Lower lobe of right lung (tissue), 2 donors: ENCODE data around the gene PLB1. TPM values are rescaled to one million over a fixed set of nuclear protein-coding genes. Genes with fewer than 3 reads are reported as not detected.

ENCODE experiments used
- ATAC-seq, 2 donors: fragments of 200-7000 bp; cut with Tn5 transposase; one replicate each; pipeline ENCODE4 v1.9.1; 2020 to 2022; ENCODE audit warnings: mild to moderate bottlenecking in 2 of 2, moderate library complexity in 2 of 2
- DNase-seq: peaks from one replicate; pipeline ENCODE4 v3.0.0-alpha.2; 2020
- H3K27ac ChIP-seq: fragments of 200-600 bp; one replicate; pipeline ENCODE4 v1.8.0; 2022
- H3K27me3 ChIP-seq: fragments of 200-600 bp; one replicate; pipeline ENCODE4 v1.8.0; 2022; ENCODE audit warnings: low read depth
- H3K36me3 ChIP-seq: fragments of 200-600 bp; one replicate; pipeline ENCODE4 v1.8.0; 2022; ENCODE audit warnings: mild to moderate bottlenecking
- H3K4me1 ChIP-seq: fragments of 200-600 bp; one replicate; pipeline ENCODE4 v1.8.0; 2022
- H3K4me3 ChIP-seq: fragments of 200-600 bp; one replicate; pipeline ENCODE4 v1.8.0; 2022; ENCODE audit warnings: mild to moderate bottlenecking
- H3K9me3 ChIP-seq: fragments of 200-600 bp; one replicate; pipeline ENCODE4 v1.8.0; 2022
- CTCF ChIP-seq: fragments of 200-600 bp; IDR thresholded peaks from one replicate; pipeline ENCODE4 v1.8.0; 2022; ENCODE audit warnings: antibody characterized with exemption, mild to moderate bottlenecking
- intact Hi-C: fragments of 100-400 bp; cut with DNase I; formaldehyde crosslinking; loops from one replicate; pipeline ENCODE4 v1.11.0; 2022
- total RNA-seq: library from RNA; stranded (reverse); fragmentation: NEBNext Ultra II Directional; extraction: Animal tissue kit (Norgen Biotek cat#: 25700); gene quantifications from one replicate; pipeline ENCODE4 v1.2.1, GENCODE V29; 2021
- donor health status: DM: no; HTN: yes; CAD: no; lungs with severe emphysema.

Gene PLB1
- total RNA-seq, 1 donor from 2014 or later, result 5.5 TPM

GRCh38 chr2:28640908-28641300 is 145.0 kb downstream of the PLB1 start:
- no peaks in the 10 kb centered on the region for H3K27me3 ChIP-seq
- H3K4me1 ChIP-seq, result peaks cover 22% of the 10 kb centered on the region
- no peaks in the 10 kb centered on the region for H3K9me3 ChIP-seq
- DNase-seq (no peak), ATAC-seq (no peak)
- intact Hi-C loops, result no loop called here
- H3K27ac ChIP-seq, result no peak overlapping the region
- H3K4me3 ChIP-seq, result no peak overlapping the region
- no peaks in the 10 kb centered on the region for H3K36me3 ChIP-seq
- TF ChIP-seq CTCF, result no peak

- no peaks in the 10 kb centered on the region for H3K36me3 ChIP-seq
- no peak overlapping the region for H3K4me3 ChIP-seq
- DNase-seq (no peak), ATAC-seq (no peak)
- peaks cover 11% of the 10 kb centered on the region for H3K4me1 ChIP-seq
- TF ChIP-seq CTCF, result no peak
- H3K27me3 ChIP-seq, result no peaks in the 10 kb centered on the region
- intact Hi-C loops, result no loop called here
- no peaks in the 10 kb centered on the region for H3K9me3 ChIP-seq
- no peak overlapping the region for H3K27ac ChIP-seq
These were observed 146.9 kb downstream of the PLB1 start for GRCh38 chr2:28642796-28643195.

- no peak for TF ChIP-seq CTCF
- peak overlapping the region; percentile 2 for H3K27ac ChIP-seq
These were observed 147.5 kb downstream of the PLB1 start for GRCh38 chr2:28643327-28643726.

GRCh38 chr2:28643911-28644334 is 148.1 kb downstream of the PLB1 start:
- no peaks in the 10 kb centered on the region for H3K36me3 ChIP-seq
- H3K27ac ChIP-seq, result peak overlapping the region; percentile 51
- no peak for TF ChIP-seq CTCF
- intact Hi-C loops, result no loop called here
- H3K4me3 ChIP-seq, result no peak overlapping the region
- DNase-seq (no peak), ATAC-seq (no peak)
- peaks cover 5% of the 10 kb centered on the region for H3K4me1 ChIP-seq
- H3K9me3 ChIP-seq, result no peaks in the 10 kb centered on the region
- no peaks in the 10 kb centered on the region for H3K27me3 ChIP-seq

More at GRCh38 chr2:28643327-28643726, 147.5 kb downstream of the PLB1 start:
- intact Hi-C loops, result no loop called here
- peak; percentile 39 to 56 for ATAC-seq
- Histone ChIP-seq H3K4me3 (no peak overlapping the region), H3K4me1 (peaks cover 6% of the 10 kb centered on the region), H3K27me3 (no peaks in the 10 kb centered on the region), H3K9me3 (no peaks in the 10 kb centered on the region), H3K36me3 (no peaks in the 10 kb centered on the region)
- no peak for DNase-seq

GRCh38 chr2:28644760-28645159 is 148.9 kb downstream of the PLB1 start:
- Histone ChIP-seq H3K27ac (peak overlapping the region; percentile 51), H3K4me3 (no peak overlapping the region), H3K9me3 (no peaks in the 10 kb centered on the region), H3K36me3 (no peaks in the 10 kb centered on the region), H3K27me3 (no peaks in the 10 kb centered on the region), H3K4me1 (peaks cover 5% of the 10 kb centered on the region)
- TF ChIP-seq CTCF, result no peak
- DNase-seq (no peak), ATAC-seq (no peak)
- intact Hi-C loops, result no loop called here

GRCh38 chr2:28645553-28645952 is 149.7 kb downstream of the PLB1 start:
- Histone ChIP-seq H3K36me3 (no peaks in the 10 kb centered on the region), H3K4me1 (peaks cover 5% of the 10 kb centered on the region), H3K4me3 (no peak overlapping the region), H3K27me3 (no peaks in the 10 kb centered on the region), H3K27ac (no peak overlapping the region), H3K9me3 (no peaks in the 10 kb centered on the region)
- DNase-seq (no peak), ATAC-seq (no peak)
- intact Hi-C loops, result no loop called here
- no peak for TF ChIP-seq CTCF
